Motor neuron (in vitro differentiated cells): ENCODE data around the gene NOC4L. TPM values are rescaled to one million over a fixed set of nuclear protein-coding genes. Genes with fewer than 3 reads are reported as not detected.
"Not testable (repeated sequence)": the region's sequence is repeated elsewhere in the genome, so short reads cannot be mapped to it uniquely, and the experiment has no call there.

ENCODE experiments used
- ATAC-seq, 8 experiments: fragments of 200-7000 bp; cut with Tn5 transposase; replicated peaks in 6 of 8; 2 replicates each; pipeline ENCODE4 v1.8.0; 2021; ENCODE audit warnings: mild to moderate bottlenecking in 8 of 8, moderate library complexity in 8 of 8
- H3K27ac ChIP-seq, 2 donors: fragments of 250-450 bp; sonication (Bioruptor Pico); 2 replicates each; pipeline ENCODE4 v1.9.0; 2021; ENCODE audit warnings: antibody characterized with exemption in 2 of 2, mild to moderate bottlenecking in 2 of 2, moderate library complexity in 1 of 2
- H3K4me1 ChIP-seq, 2 donors: fragments of 250-450 bp; sonication (Bioruptor Pico); replicated peaks in 1 of 2; 2 replicates each; pipeline ENCODE4 v1.6.1; 2021; ENCODE audit warnings: antibody characterized with exemption in 2 of 2, mild to moderate bottlenecking in 2 of 2, moderate library complexity in 1 of 2
- H3K4me3 ChIP-seq, 5 donors: fragments of 250-450 bp; sonication (Bioruptor Pico); 2 replicates each; pipeline ENCODE4 v1.9.0; 2021; ENCODE audit warnings: antibody characterized with exemption in 5 of 5, mild to moderate bottlenecking in 5 of 5, moderate library complexity in 4 of 5
- WGBS, 10 experiments: fragments of 450-650 bp; shearing (Covaris generic); methylation state at CpG; one replicate each; pipeline ENCODE4 v1.0.0; 2022; 5-methylcytosine and 5-hydroxymethylcytosine counted together
- in situ Hi-C, 9 experiments: fragments of 400-800 bp; cut with MboI; loops; one replicate each; pipeline ENCODE4 v1.15.0; 2021; ENCODE audit warnings: low sequenced_read_pairs in 9 of 9, low pct_unique_long_range_greater_than_20kb in 2 of 9; ENCODE audit not compliant: unreplicated experiment in 9 of 9
- total RNA-seq, 8 experiments: library from RNA; unstranded; fragments of 300-600 nt; gene quantifications; 2 replicates each; pipeline versions ENCODE4 v1.2.3 to v1.2.4, GENCODE V29; 2022

The NOC4L gene
- total RNA-seq, 8 experiments from 2014 or later: 7.7 to 29.0 (median 16.1) TPM

DNA sequence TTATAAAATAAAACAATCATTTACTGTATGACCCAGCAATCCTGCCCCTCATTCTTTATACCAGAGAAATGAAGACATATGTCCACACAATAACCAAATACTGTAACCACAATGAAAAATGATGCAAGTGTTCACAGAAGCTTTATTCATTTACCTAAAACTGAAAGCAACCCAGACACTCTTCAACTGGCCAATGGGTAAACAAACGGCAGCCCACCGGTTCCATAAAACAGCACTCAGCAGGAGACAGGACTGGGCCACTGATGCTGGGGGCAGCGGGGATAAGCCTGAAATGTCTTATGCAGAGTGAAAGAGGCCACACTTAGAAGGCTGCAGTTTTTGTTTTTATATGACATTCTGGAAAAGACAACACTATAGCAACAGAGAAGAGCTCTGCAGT, 15.2 kb upstream of the NOC4L start:
- no peak overlapping the region for H3K27ac ChIP-seq
- 88 to 100% (median 100%) methylated on average over 1 to 3 of the region's 3 CpGs; no CpG with 5 or more reads in 4 of the 10 experiments for WGBS, 10 experiments
- H3K4me1 ChIP-seq: no peaks in the 10 kb centered on the region
- H3K4me3 ChIP-seq: no peak overlapping the region
- in situ Hi-C loops: no loop called here
- no peak for ATAC-seq

DNA sequence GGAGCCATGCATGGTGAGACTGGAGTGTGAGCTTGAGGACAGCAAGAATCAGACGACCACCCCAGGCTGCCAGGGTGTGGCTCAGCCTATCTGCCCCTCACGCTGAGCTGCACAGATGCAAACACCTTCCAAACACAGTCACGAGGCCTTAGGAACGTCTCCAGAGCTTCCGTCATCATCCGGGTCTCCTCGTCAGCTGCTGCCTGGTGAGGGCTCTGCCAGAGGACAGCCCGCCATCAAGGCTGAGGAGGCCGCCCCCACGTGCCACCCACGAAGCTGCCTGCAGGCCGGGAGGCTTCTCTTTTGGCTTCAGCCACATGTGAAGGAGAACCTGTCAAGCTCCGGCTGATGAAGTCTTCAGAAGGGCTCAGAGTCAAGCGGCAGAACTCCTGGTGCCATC, 13.6 kb upstream of the NOC4L start:
- ATAC-seq: no peak
- H3K27ac ChIP-seq: no peak overlapping the region
- in situ Hi-C loops: no loop called here
- WGBS, 10 experiments: 79 to 100% (median 96%) methylated on average over 1 to 7 of the region's 14 CpGs; no CpG with 5 or more reads in 3 of the 10 experiments
- H3K4me1 ChIP-seq: no peaks in the 10 kb centered on the region
- no peak overlapping the region for H3K4me3 ChIP-seq

DNA sequence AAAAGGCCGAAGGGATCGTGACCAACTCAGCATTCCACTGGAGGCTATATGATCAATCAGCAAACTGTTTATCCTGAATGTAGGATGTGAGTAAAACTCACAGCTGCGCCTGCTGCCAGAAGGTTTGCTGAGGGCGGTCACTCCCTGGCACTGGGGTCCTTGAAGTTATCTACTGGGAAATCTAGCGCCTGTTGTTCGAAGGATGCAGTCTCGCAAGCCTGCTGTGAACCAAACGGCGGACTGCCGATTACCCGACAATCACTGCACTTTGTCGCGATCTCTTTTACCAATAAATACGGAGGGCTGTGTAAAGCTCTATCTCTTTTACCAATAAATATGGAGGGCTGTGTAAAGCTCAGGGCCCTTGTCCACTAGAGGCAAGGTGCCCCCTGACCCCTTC, 13.0 kb upstream of the NOC4L start:
- ATAC-seq: no peak
- Histone ChIP-seq H3K4me3 (no peak overlapping the region), H3K4me1 (no peaks in the 10 kb centered on the region), H3K27ac (no peak overlapping the region)
- in situ Hi-C loops: no loop called here
- 90 to 100% (median 100%) methylated on average over 1 to 12 of the region's 14 CpGs; no CpG with 5 or more reads in 3 of the 10 experiments for WGBS, 10 experiments

DNA sequence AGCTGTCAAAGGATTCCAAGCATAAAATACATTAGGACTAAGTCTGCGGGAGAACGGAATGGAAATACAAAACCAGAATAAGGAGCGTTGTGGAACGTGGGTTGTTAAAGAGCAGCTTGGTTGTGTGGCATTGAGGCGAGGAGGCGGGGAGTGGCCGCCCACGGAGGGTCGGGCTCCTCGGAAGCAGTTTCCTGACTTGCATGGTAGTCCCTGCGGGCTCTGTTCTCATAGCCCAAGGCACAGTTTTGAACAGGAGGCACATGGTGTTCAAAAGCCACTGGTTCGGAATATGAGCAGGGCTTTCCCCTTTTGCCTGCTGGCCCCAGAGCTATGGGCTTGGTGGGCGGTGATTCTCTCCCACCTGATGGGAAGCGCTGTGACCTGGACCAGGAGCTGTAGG, 12.3 kb upstream of the NOC4L start:
- H3K27ac ChIP-seq: no peak overlapping the region
- in situ Hi-C loops: no loop called here
- WGBS, 10 experiments: 83 to 96% (median 89%) methylated on average over 1 to 13 of the region's 14 CpGs; no CpG with 5 or more reads in 1 of the 10 experiments
- no peak for ATAC-seq
- no peaks in the 10 kb centered on the region for H3K4me1 ChIP-seq
- no peak overlapping the region for H3K4me3 ChIP-seq

DNA sequence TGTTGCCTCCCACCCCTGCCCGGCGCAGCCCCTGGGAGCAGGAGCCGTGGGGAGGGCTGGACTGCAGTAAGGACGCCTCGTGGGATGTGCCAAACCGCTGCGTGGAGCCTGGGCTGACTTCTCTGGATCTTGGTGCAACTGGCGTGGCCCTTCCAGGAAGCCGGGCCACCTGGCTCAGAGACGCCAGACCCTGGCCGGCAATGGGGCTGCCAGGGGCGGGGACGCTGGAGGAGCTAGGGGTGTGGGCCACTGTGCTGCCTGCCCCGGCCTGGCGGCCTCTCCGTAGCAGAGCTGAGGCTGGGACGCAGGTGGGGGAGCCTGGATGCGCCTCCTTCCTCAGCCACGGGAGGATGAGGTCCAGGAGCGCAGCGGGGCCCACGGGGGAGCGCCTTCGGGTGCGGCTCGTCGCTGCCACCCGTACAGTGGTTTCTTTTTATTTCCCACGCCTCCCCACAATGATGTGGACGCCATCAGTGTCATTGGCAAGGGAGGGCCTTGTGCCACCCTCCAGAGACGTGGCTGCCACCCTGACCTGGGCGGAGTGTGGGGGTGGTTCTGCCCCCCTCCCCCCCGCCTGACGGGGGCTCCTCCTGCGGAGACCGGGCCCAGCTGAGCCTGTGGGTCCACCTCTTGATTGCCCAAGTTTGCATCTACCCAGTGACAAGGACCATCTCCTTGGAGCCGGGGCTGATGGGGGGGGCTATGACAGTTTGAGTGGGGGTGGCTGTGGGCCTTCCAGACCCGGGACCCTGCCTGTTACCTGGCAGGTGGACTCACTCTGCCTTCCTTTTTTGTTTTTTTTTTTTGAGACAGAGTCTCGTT, 11.4 kb upstream of the NOC4L start:
- ATAC-seq: peak in 4 of 8 experiments; percentile 9 to 25 (median 14)
- in situ Hi-C loops: no loop called here
- no peak overlapping the region for H3K27ac ChIP-seq
- 60 to 90% (median 84%) methylated on average over 1 to 14 of the region's 39 CpGs; no CpG with 5 or more reads in 6 of the 10 experiments for WGBS, 10 experiments
- no peaks in the 10 kb centered on the region for H3K4me1 ChIP-seq
- no peak overlapping the region for H3K4me3 ChIP-seq

DNA sequence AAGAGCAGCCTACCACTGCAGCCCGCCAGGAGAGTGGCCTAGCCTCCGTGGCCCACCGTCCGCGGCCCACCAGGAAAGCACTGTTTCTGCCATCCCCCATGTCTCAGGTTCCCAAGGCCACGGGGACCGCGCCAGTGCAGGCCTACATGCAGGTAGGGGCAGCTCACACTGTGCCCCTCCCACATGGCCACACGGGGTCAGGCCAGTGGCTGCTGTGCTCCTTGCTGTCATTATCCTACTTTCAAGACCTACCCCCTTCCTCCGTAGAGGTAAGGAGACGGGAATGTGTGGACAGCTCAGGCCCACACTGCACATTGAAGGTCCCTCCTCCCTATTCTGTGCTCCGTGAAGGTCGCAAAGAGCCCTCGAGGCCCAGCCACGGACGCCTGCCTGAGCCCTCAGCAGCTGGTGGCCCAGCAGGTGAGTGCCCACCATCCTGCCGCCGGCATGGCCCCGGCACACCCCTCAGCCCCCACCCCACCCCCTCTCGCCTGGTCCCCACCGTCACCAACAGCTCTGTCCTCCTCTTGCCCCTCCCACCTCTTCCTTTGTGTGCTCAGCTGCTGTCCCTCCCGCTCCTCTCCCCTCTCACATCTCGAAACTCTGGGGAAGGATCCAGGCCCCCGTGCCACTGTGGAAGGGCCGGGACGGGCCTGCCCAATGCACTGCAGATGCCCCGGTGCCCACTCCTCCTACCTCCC, 10.2 kb upstream of the NOC4L start:
- no peaks in the 10 kb centered on the region for H3K4me1 ChIP-seq
- H3K4me3 ChIP-seq: no peak overlapping the region
- in situ Hi-C loops: no loop called here
- ATAC-seq: peak in 7 of 8 experiments; percentile 12 to 71 (median 58)
- 56 to 90% (median 71%) methylated on average over 2 to 4 of the region's 27 CpGs; no CpG with 5 or more reads in 7 of the 10 experiments for WGBS, 10 experiments
- no peak overlapping the region for H3K27ac ChIP-seq

DNA sequence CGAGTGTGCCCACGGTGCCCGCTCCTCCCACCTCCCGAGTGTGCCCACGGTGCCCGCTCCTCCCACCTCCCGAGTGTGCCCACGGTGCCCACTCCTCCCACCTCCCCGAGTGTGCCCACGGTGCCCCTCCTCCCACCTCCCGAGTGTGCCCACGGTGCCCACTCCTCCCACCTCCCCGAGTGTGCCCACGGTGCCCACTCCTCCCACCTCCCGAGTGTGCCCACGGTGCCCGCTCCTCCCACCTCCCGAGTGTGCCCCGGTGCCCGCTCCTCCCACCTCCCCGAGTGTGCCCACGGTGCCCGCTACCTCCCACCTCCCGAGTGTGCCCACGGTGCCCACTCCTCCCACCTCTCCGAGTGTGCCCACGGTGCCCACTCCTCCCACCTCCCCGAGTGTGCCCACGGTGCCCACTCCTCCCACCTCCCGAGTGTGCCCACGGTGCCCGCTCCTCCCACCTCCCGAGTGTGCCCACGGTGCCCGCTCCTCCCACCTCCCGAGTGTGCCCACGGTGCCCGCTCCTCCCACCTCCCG, 9.5 kb upstream of the NOC4L start:
- H3K27ac ChIP-seq, H3K4me1 ChIP-seq, in situ Hi-C loops, H3K4me3 ChIP-seq, ATAC-seq: not testable (repeated sequence)
- no CpG with 5 or more reads among the region's 39 CpGs for WGBS, 10 experiments

DNA sequence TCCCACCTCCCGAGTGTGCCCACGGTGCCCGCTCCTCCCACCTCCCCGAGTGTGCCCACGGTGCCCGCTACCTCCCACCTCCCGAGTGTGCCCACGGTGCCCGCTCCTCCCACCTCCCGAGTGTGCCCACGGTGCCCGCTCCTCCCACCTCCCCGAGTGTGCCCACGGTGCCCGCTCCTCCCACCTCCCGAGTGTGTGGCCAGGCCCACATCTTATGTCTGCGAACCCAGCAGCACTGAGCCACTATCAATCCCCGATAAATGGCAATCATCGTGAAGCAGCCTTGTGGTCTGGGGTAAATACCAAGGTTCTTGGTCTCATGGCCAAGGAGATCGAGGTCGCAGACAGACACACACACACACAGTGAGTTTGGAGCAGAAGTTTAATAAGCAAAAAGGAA, 8.0 kb upstream of the NOC4L start:
- H3K27ac ChIP-seq, ATAC-seq, in situ Hi-C loops, H3K4me1 ChIP-seq, H3K4me3 ChIP-seq: not testable (repeated sequence)
- 67 to 100% (median 80%) methylated on average over 1 to 2 of the region's 21 CpGs; no CpG with 5 or more reads in 7 of the 10 experiments for WGBS, 10 experiments

DNA sequence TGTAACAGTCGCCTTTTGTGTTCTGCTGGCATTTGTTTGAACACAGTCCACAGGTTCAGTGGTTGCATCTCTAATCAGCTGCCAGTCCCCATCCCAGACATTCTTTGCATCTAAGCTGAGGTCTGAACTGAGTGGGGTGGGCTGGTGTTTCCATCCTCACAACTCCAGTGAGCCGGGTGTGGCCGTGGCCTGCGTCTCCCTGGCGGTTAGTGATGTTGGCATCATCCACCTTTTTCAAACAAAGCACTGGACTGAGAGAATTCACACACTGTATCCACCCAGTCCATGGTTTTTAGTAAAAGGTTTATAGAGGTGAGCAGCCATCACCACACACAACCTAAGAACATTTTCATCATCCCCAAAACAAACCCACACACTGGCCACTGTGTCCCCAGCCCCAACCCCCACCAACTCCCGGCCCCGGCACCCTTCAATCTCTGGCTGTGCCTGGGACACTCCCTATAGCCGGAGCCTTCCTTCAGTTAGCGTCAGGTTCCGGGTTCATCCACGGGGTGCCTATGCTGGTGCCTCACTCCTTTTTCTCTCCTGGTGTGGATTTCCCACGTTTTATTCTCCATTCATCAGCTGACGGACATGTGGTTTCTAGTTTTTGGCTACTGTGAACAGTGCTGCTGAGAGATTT, 6.7 kb upstream of the NOC4L start:
- H3K27ac ChIP-seq: no peak overlapping the region
- in situ Hi-C loops: no loop called here
- 75 to 100% (median 80%) methylated on average over 1 to 8 of the region's 13 CpGs; no CpG with 5 or more reads in 5 of the 10 experiments for WGBS, 10 experiments
- H3K4me3 ChIP-seq: no peak overlapping the region
- peak in 3 of 8 experiments; percentile 4 to 14 (median 9) for ATAC-seq
- H3K4me1 ChIP-seq: peaks cover 0 to under 1% of the 10 kb centered on the region in 2 donors

DNA sequence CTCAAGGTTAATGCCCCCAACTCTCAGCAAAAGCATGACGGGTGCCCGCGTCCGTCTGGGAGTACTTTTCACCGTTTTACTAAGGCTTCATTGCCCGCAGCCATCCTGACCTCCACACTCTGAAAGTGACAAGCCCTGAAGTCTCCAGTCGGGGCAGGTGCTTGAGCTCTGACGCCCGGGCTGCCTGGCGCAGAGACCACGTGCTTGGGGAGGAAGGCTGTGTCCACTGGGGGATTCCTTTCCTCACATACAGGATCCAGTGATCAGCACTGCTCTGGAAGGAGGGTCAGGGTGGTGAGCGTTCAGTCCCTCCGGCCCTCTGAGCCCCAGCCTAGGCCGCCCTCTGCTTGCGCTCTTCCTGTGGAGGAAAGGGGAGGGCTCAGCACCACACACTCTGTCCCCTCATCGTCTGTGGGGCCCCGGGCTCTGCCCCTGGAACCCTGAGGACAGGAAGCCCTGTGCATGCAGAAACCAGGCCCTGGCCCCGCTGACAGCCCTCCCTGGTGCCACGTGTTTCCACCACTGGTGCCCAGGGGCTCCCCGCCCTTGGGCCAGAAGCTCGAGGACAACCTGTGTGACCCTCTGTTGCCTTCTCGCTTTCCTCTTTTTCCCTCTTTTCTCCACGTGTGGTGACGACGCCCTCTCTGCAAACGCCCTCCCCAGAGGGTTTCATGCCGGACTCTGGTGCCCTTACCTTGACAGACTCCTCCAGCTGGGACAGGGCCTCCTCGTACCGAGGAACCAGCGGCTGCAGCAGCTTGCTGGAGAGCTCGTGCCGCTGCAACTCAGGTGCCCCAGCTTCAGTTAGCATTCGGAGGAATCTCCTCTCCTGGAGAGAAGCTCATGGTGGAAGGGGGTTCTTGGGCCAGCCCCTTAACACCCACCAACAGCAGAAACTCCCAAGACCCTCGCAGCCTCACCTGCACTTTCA, 5.1 kb upstream of the NOC4L start:
- no peak overlapping the region for H3K27ac ChIP-seq
- no peak for ATAC-seq
- H3K4me1 ChIP-seq: peaks cover 6% of the 10 kb centered on the region in 2 donors
- in situ Hi-C loops: no loop called here
- 67 to 100% (median 98%) methylated on average over 1 to 16 of the region's 34 CpGs; no CpG with 5 or more reads in 2 of the 10 experiments for WGBS, 10 experiments
- no peak overlapping the region for H3K4me3 ChIP-seq

DNA sequence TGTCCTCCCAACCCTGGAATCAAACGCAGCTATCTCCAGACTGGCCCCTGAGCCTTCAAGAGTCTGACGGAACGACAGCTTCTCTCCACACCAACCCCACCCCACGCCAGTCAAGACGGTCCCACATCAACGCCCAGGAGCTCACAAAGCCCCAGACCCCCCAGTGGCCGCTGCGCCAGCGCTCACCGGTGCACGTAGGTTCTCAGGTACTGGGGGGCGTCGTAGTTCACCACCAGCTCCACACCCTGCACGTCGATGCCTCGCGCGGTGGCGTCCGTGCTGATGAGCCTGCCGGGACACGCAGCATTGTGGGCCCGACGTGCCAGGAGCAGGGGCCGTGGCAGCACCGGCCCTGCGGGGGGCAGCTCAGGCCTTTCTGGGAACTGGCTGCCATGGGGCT, 4.3 kb upstream of the NOC4L start:
- no peak for ATAC-seq
- in situ Hi-C loops: no loop called here
- WGBS, 10 experiments: 93 to 100% (median 99%) methylated on average over 1 to 7 of the region's 27 CpGs; no CpG with 5 or more reads in 6 of the 10 experiments
- H3K27ac ChIP-seq: no peak overlapping the region
- no peak overlapping the region for H3K4me3 ChIP-seq
- peaks cover 6% of the 10 kb centered on the region in 2 donors for H3K4me1 ChIP-seq

DNA sequence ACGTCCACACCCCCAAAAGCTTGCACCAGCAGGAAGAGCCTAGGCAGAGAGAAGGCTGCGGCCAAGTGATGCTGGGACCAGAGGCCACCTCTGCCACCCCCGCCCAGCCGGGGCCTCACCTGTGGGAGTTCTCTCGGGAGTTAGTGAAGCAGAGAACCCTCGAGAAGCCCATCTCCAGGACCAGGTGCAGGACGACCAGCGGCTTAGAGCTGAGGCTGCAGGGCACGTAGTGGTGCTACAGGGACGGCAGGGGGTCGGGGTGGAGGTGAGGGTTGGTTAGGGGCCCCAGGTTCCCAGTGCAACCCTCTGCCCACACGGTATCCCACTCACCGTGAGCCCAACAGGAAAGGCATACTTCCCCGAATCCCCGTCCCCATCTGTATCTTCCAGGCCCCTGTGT, 3.8 kb upstream of the NOC4L start:
- 82 to 85% methylated on average over 2 to 4 of the region's 15 CpGs; no CpG with 5 or more reads in 8 of the 10 experiments for WGBS, 10 experiments
- in situ Hi-C loops: no loop called here

More for the DNA sequence above, 3.8 kb upstream of the NOC4L start:
- Histone ChIP-seq H3K4me1 (peaks cover 10% of the 10 kb centered on the region in 2 donors), H3K4me3 (no peak overlapping the region), H3K27ac (no peak overlapping the region)
- no peak for ATAC-seq
